ENCODE results near the gene SUSD3. TPM values are rescaled to one million over a fixed set of nuclear protein-coding genes. Genes with fewer than 3 reads are reported as not detected.

The SUSD3 gene
- total and polyA plus RNA-seq, 2 of the 8 experiments (the other 6 are each of a cell fraction or from before 2014, with no cell fraction given) = 5.5 to 35.4 TPM

DNA sequence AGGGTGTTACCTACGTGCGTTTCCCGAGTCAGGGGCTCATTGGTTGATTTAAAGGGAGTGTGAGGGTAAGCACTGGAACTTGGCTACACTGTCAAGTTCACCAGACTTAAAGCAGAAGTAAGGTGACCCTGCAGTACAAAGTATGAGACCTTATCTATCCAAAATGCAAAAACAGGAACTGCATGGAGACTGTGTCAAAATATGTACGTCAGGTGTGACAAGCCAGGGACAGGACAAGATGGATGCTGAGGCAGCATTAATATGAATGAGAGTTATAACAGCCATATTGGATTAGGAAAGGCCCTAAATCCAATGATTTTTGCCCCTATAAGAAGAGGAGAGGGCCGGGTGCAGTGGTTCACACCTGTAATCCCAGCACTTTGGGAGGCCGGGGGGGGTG, 15.4 kb upstream of the SUSD3 start:
- Histone ChIP-seq H3K4me1 (replicated peaks in 1 of 4; ENCODE audit: control insufficient read depth in 3 of 4, insufficient read depth in 4 of 4, low read length in 3 of 4) (peaks cover 0 to 2% (median 0%) of the 10 kb centered on the region in 4 experiments; a peak in 2 of 7 replicates), H2BK5ac (ENCODE audit: low read depth, low read length) (no peak overlapping the region), H3K23ac (ENCODE audit: insufficient read length) (no peak overlapping the region), H4K91ac (replicated peaks; ENCODE audit: insufficient read length, low read length) (no peak overlapping the region), H3K79me1 (ENCODE audit: low read depth, low read length) (no peaks in the 10 kb centered on the region), H3K27ac (ENCODE audit: low read depth, low read length) (no peak overlapping the region), H4K20me1 (replicated peaks in 1 of 2; ENCODE audit: control insufficient read depth in 1 of 2, insufficient read depth in 2 of 2, low read length in 2 of 2) (no peaks in the 10 kb centered on the region), H3K9ac (replicated peaks in 1 of 4; ENCODE audit: extremely low read depth in 1 of 4, low read depth in 3 of 4, low read length in 3 of 4) (no peak overlapping the region), H2AFZ (ENCODE audit: low read length) (no peak overlapping the region), H3K4me3 (ENCODE audit: extremely low read depth in 1 of 4, insufficient read depth in 2 of 4, low read depth in 3 of 4, low read length in 4 of 4) (no peak overlapping the region), H4K5ac (ENCODE audit: insufficient read length, low read depth, low read length) (no peak overlapping the region), H2BK120ac (replicated peaks; ENCODE audit: low read depth, low read length) (no peak overlapping the region), H3K23me2 (ENCODE audit: low read depth, low read length) (no peaks in the 10 kb centered on the region), H3K4me2 (ENCODE audit: insufficient read depth in 1 of 2, low read depth in 2 of 2, low read length in 2 of 2) (no peak overlapping the region), H3K36me3 (ENCODE audit: control insufficient read depth in 2 of 4, insufficient read depth in 4 of 4, low read length in 3 of 4) (no peaks in the 10 kb centered on the region), H2AK5ac (ENCODE audit: low read depth, low read length) (no peak overlapping the region), H2BK15ac (ENCODE audit: low read length) (no peak overlapping the region; the same call in 1 of the 2 replicates), H4K8ac (ENCODE audit: extremely low read depth, insufficient read depth, low read length) (no peak overlapping the region), H3K79me2 (ENCODE audit: control insufficient read depth in 1 of 2, insufficient read depth in 2 of 2, low read length in 2 of 2) (no peaks in the 10 kb centered on the region), H3K56ac (replicated peaks; ENCODE audit: insufficient read length, low read depth, low read length) (no peak overlapping the region), H3K14ac (ENCODE audit: insufficient read length) (no peak overlapping the region), H3K18ac (ENCODE audit: extremely low read depth, low read length) (no peak overlapping the region), H3K27me3 (replicated peaks in 1 of 4; ENCODE audit: control insufficient read depth in 3 of 4, extremely low read depth in 1 of 4, insufficient read depth in 3 of 4, low read length in 3 of 4) (no peaks in the 10 kb centered on the region), H3K9me3 (ENCODE audit: insufficient read depth in 2 of 2, low read depth in 1 of 2, low read length in 1 of 2) (peaks cover 0 to 3% of the 10 kb centered on the region in 2 experiments; a peak in 1 of 4 replicates), H2BK12ac (ENCODE audit: low read depth, low read length) (no peak overlapping the region), H3K4ac (replicated peaks; ENCODE audit: insufficient read length, low read depth, low read length) (no peak overlapping the region), H2BK20ac (ENCODE audit: low read length) (no peak overlapping the region)
- CTCF ChIA-PET (ENCODE audit: partially characterized antibody) = no interaction called here
- DNase-seq (ENCODE audit: low read depth in 1 of 2, low spot score in 2 of 2) = no peak
- POLR2A ChIA-PET (ENCODE audit: partially characterized antibody) = no interaction called here
- WGBS, 2 experiments (ENCODE audit: extremely low coverage in 1 of 2, insufficient coverage in 1 of 2, insufficient read length in 1 of 2, insufficient replicate concordance in 2 of 2, low coverage in 1 of 2, low lambda C conversion rate in 2 of 2, missing lambda C conversion rate in 1 of 2) = 96% methylated on average over 6 of the region's 6 CpGs; no CpG with 5 or more reads in 1 of the 2 experiments
- no peak for FAIRE-seq
- TF ChIP-seq GTF2F1 (IDR thresholded peaks at IDR 0.05; ENCODE audit: borderline replicate concordance, low read depth, low read length) (no peak), CTBP2 (IDR thresholded peaks at IDR 0.05; ENCODE audit: borderline replicate concordance, insufficient read depth, insufficient read length, low read length) (no peak), POLR2AphosphoS5 (IDR thresholded peaks at IDR 0.05; ENCODE audit: low read depth, low read length) (no peak), CEBPB (IDR thresholded peaks at IDR 0.05; ENCODE audit: low read depth, low read length) (no peak), USF2 (IDR thresholded peaks at IDR 0.05; ENCODE audit: low read length) (no peak), RBBP5 (IDR thresholded peaks at IDR 0.05; ENCODE audit: borderline replicate concordance, low read depth, low read length) (no peak), PHF8 (conservative IDR thresholded peaks at IDR 0.05; ENCODE audit: low read depth, low read length) (no peak), SIN3A (conservative IDR thresholded peaks at IDR 0.05 in 1 of 2, IDR thresholded peaks at IDR 0.05 in 1 of 2; ENCODE audit: low read depth in 1 of 2, low read length in 2 of 2) (no peak), KDM5A (IDR thresholded peaks at IDR 0.05; ENCODE audit: low read length) (no peak), SP2 (IDR thresholded peaks at IDR 0.05; ENCODE audit: low read length) (no peak), EGR1 (IDR thresholded peaks at IDR 0.05; ENCODE audit: borderline replicate concordance, low read depth, low read length) (no peak), EZH2 (IDR thresholded peaks at IDR 0.05; ENCODE audit: low read depth, low read length, severe bottlenecking) (no peak), RAD21 (IDR thresholded peaks at IDR 0.05 in 1 of 2, conservative IDR thresholded peaks at IDR 0.05 in 1 of 2; ENCODE audit: low read depth in 2 of 2, low read length in 2 of 2) (no peak)

Data from H1 (cell line).